NCI-H1417 (cell line): ENCODE results near the gene C11orf42.
"Not testable (repeated sequence)": the region's sequence is repeated elsewhere in the genome, so short reads cannot be mapped to it uniquely, and the experiment has no call there.

Experiments used
- DNase-seq, 3 experiments: peaks; one replicate each; lab custom pipeline; 2025; lab: John Stamatoyannopoulos, UW

Gene C11orf42

GRCh38 chr11:6223854-6224253, 18.5 kb downstream of the C11orf42 start:
- no peak for DNase-seq

GRCh38 chr11:6224421-6224820, 19.1 kb downstream of the C11orf42 start:
- DNase-seq = no peak

GRCh38 chr11:6225024-6225423, 19.7 kb downstream of the C11orf42 start:
- no peak for DNase-seq

GRCh38 chr11:6225896-6226295, 20.5 kb downstream of the C11orf42 start:
- no peak for DNase-seq

- no peak for DNase-seq
Observed at GRCh38 chr11:6228520-6228919, 23.2 kb downstream of the C11orf42 start.

- no peak for DNase-seq
Observed at GRCh38 chr11:6229911-6230310, 24.6 kb downstream of the C11orf42 start.

GRCh38 chr11:6232899-6233298, 27.5 kb downstream of the C11orf42 start:
- DNase-seq = peak in 1 of 3 experiments; percentile 1

GRCh38 chr11:6233984-6234386, 28.6 kb downstream of the C11orf42 start:
- DNase-seq = no peak

GRCh38 chr11:6234387-6235107, 29.2 kb downstream of the C11orf42 start, which contains the start of gene FHIP1B:
FHIP1B (minus strand) TSS chr11:6234636; CDS start chr11:6224516, 10,120 bp downstream.
- peak; percentile 99 to 100 (median 100) for DNase-seq

- no peak for DNase-seq
Observed at GRCh38 chr11:6237266-6237665, 31.9 kb downstream of the C11orf42 start.

GRCh38 chr11:6237761-6238302, 32.5 kb downstream of the C11orf42 start:
- DNase-seq = peak in 1 of 3 experiments; percentile 27

GRCh38 chr11:6238902-6239301, 33.5 kb downstream of the C11orf42 start, which contains the start of gene CNGA4:
CNGA4 (plus strand) TSS chr11:6239089; CDS start chr11:6239207, 118 bp downstream.
- peak in 2 of 3 experiments; percentile 19 to 36 for DNase-seq

GRCh38 chr11:6240139-6240538, 34.8 kb downstream of the C11orf42 start:
- no peak for DNase-seq

- no peak for DNase-seq
Observed at GRCh38 chr11:6240781-6241180, 35.4 kb downstream of the C11orf42 start.

GRCh38 chr11:6241316-6241715, 36.0 kb downstream of the C11orf42 start:
- no peak for DNase-seq

GRCh38 chr11:6245536-6245935, 40.2 kb downstream of the C11orf42 start:
- DNase-seq = no peak

- DNase-seq = no peak
Observed at GRCh38 chr11:6248248-6248647, 42.9 kb downstream of the C11orf42 start.

- DNase-seq = not testable (repeated sequence)
Observed at GRCh38 chr11:6248897-6249296, 43.5 kb downstream of the C11orf42 start.

GRCh38 chr11:6249770-6250555, 44.6 kb downstream of the C11orf42 start:
- DNase-seq = no peak

GRCh38 chr11:6251120-6251733, 45.9 kb downstream of the C11orf42 start:
- peak; percentile 16 to 54 (median 51) for DNase-seq

- DNase-seq = no peak
Observed at GRCh38 chr11:6251990-6252473, 46.7 kb downstream of the C11orf42 start.

GRCh38 chr11:6253197-6253596, 47.8 kb downstream of the C11orf42 start:
- DNase-seq = no peak
